TTC549 (cell line): ENCODE data around the gene KIF21A.
"Not testable (repeated sequence)": the region's sequence is repeated elsewhere in the genome, so short reads cannot be mapped to it uniquely, and the experiment has no call there.

Experiments
- FAIRE-seq: peaks from 2 replicates; lab custom pipeline; 2012; peaks lifted over from hg19 to GRCh38; lab: Jason Lieb, UNC

The KIF21A gene

GRCh38 chr12:39344926-39345325 is 98.0 kb downstream of the KIF21A start:
- FAIRE-seq, result no peak

DNA sequence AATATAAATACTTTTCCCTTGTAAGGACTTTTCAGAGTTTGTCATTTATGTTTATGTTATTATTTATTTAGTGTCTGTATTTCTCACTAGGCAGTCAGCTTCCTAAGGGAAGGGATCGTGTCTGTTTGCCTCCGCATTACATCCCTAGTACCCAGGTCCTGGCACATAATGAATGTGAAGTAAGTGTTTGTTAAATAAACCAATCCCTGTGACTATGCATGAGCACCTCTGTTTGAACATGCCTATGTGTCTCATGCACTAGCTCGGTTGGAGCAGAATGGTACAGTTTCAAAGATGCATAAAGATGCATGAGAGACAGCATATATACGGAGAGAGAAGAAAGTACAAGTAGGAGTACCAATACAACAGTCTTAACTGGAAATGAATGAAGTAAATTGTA is 99.3 kb downstream of the KIF21A start:
- no peak for FAIRE-seq

DNA sequence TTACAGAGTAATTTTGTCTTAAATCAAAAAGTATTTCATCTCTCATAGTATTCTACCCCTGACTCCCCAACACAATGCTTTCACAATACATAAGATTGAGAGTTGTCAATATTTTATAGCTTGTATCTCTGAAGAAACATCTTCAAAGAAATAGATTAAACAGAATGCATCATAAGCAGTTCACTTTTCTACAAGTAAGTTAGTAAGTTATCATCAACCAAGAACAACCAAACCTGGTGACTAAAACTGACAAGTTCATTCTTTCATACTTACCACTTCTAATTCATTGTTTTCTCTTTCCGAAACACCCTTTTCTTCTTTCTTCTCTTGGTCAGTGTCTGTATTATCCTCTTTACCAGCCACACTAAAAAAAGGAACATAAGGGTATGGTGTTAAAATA is 101.2 kb downstream of the KIF21A start:
- FAIRE-seq, result no peak

DNA sequence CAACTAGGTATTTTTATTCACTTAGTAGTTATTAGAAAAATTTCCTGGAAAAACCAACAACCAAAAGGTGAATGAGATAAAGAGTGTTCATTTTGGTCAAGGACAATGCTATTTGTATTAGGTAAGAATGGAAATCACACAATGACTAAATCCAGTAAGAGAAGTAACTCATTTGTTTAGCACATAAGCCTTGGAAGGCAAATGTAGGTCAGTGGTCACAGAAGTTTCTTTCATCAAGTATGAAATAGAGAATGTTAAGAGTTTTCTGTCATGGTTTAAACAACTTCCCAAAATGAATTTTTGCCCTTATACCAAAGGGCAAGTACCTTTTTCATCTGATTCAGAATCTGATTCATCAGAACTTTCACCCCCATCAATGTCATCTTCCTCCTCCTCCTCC is 101.7 kb downstream of the KIF21A start:
- no peak for FAIRE-seq

GRCh38 chr12:39332661-39333175 is 110.2 kb downstream of the KIF21A start:
- FAIRE-seq, result no peak

DNA sequence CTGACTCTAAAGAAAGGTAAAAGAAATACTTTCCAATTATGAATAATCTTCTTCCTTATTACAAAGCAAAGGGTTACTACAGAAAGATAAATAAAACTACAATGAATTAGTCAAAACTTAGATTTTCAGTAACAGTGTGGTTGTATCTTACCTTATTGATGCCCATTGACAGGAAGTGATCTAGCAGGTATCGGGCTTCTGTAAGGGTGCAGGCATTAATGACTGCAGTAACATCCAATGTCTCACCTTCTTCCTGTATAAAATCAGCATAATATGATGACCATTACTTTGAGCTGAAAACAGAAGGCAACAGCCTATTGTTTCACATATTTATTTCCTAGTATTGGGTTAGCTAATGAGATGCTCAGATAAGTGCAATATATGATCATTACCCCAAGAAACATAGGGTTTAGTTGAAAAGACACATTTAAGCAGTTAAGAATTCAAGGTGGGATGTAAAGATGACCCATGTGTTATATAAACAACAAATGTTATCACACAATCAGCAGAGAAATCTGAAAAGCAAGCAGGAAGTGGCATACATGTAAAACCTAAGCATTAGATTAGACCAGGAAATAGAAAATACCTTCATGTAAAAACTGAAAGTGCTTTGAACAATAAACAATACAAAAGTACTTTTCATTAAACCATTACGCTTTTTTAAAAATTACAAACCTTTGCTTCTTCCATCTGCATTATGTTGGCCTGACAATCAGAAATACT is 111.2 kb downstream of the KIF21A start:
- FAIRE-seq, result no peak

DNA sequence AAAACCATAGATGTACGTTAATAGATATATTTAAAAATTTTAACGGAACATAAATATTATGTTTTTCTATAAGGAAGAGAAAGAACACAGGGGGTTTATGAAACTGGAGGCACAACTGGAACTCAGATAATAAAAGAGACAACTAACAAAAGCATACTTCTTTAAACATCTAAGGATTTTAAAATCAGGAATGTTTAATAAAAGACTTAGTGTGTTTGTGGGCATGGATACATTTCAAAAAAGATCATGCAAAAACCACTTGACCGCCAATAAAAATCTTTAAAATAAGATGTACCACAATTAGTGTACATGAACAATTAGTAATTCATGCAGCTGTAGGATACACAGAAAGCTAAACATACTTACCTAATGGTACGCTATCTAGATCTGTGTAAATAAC is 113.0 kb downstream of the KIF21A start:
- FAIRE-seq, result no peak

- FAIRE-seq, result no peak
Observed at GRCh38 chr12:39329018-39329417, 113.9 kb downstream of the KIF21A start.

DNA sequence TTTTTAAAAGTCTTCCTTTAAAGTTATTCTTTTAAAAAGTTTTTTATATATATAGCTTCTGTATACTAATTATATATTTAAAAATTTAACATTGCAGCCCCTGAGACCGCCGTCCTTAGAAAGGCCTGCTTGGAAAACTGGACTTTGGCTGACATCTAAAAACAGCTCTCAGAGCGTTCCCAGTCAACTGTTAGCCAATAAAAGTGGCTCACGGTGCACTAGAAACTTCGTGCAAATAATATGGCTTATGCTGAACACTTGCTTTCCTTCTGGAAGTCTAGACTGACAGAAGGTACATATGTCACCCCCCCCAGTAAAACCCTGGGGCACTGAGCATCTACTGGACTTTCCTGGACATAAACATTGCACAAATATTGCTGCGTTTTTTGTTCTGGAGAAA is 115.0 kb downstream of the KIF21A start:
- no peak for FAIRE-seq

DNA sequence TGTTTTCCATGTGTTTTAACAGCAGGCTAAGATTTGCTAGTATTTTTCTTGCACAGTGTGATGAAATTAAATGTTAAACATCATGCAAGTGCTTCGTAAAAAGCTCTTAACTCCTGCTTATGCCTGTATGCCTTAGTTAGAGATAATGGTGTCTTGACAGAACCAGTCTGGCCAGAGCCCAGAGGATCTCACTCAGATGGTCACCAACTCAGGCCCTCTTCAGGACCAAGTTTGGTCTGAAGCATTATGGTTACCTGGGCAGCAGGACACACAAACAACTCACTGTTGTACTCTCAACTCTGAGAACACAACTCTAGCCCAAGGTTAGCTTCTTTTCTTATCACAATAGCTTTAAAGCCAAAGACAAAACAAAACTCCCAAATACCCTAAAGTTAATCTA is 115.4 kb downstream of the KIF21A start:
- no peak for FAIRE-seq

- no peak for FAIRE-seq
Observed at GRCh38 chr12:39319180-39319579, 123.7 kb downstream of the KIF21A start.

- no peak for FAIRE-seq
Observed at GRCh38 chr12:39314547-39314946, 128.4 kb downstream of the KIF21A start.

GRCh38 chr12:39309516-39309915 is 133.4 kb downstream of the KIF21A start:
- no peak for FAIRE-seq

DNA sequence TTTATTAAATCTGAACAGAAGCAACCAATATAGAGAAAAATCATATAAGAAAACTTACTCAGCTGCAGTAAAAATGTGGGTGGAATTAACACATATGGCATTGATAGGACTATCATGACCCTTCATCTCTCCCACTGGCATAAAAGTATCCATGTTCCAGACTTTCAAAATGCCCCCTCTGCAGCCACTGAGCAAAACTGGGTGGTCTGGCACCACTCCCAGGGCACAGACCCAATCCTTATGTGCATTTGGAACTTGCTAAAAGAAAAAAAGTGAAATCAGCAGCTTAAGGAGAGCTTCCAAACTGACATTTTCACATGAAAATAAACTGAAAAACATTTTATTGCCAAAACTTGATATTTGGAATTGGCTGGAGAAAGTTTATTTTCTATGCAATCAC is 141.5 kb downstream of the KIF21A start:
- FAIRE-seq, result no peak

GRCh38 chr12:39300799-39301198 is 142.1 kb downstream of the KIF21A start:
- FAIRE-seq, result no peak

- FAIRE-seq, result no peak
Observed at GRCh38 chr12:39297891-39298290, 145.0 kb downstream of the KIF21A start.

- FAIRE-seq, result no peak
Observed at GRCh38 chr12:39296496-39296895, 146.4 kb downstream of the KIF21A start.

DNA sequence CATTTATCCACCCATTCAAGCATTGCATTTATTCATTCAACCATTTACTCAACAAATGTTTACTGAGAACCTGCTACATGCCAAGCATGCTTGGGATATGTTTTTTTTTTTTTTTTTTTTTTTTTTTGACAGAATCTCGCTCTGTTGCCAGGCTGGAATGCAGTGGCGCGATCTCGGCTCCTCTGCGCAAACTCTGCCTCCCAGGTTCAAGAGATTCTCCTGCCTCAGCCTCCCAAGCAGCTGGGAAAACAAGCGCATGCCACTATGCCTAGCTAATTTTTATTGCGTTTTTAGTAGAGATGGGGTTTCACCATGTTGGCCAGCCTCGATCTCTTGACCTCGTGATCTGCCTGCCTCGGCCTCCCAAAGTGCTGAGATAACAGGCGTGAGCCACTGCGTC is 147.3 kb downstream of the KIF21A start:
- not testable (repeated sequence) for FAIRE-seq

GRCh38 chr12:39294715-39295114 is 148.2 kb downstream of the KIF21A start:
- FAIRE-seq, result no peak

DNA sequence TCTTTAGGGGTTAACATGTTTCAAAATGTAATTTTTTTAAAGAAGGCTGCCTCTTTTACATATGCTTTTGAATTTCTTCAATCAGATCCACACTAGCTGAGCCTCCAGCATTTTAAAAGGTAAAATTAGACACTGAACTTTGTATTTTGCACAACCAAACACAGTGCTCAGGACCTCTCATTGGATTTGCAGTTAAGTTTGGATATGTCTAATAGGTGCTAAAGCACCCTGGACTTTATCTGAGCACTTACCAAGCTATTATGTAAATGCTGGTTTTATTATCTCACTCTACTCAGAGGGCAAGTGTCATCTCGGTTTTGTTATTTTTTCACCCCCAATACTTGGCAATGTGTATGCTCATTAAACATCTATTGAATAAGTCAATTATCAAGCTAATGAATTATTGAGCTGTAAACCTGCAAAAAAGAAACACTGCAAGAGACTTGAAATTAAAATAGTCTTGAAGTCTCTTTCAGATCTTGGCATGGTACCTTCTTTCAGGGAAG is 150.7 kb downstream of the KIF21A start:
- FAIRE-seq, result no peak

DNA sequence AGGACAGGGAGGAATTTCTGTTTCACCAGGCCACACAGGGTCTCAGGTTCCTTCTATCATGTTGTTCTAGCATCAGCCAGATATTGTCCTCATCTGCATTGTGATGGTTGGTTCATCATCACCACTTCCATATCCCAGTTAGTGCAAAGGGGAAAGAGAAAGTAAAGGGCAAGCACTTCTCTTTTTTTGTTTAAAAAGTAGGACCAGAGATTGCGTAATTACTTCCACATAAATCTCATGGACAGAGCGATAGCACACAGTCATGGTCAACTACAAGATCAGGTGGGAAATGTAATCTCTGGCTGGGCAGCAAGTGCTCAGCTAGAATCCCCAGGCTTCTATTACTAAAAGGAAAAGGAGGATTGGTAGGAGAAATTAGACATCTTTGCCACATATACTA is 155.1 kb downstream of the KIF21A start:
- FAIRE-seq, result no peak

DNA sequence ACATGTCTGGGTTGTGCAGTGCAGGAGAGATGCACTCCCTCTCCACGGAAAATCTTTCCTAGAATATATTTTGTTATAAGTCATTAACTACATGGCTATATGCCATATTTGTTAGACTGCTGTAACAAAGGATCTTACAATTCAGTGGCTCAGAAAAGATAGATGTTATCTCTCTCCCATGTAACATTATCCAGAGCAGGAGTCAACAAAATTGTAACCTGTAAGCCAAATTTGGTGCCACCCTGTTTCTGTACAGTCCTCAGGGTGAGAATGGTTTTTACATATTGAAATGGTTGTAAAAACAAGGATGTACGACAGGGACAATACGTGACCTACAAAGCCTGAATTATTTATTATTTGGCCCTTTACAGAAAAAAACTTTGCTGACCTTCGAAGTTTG is 155.5 kb downstream of the KIF21A start:
- no peak for FAIRE-seq

DNA sequence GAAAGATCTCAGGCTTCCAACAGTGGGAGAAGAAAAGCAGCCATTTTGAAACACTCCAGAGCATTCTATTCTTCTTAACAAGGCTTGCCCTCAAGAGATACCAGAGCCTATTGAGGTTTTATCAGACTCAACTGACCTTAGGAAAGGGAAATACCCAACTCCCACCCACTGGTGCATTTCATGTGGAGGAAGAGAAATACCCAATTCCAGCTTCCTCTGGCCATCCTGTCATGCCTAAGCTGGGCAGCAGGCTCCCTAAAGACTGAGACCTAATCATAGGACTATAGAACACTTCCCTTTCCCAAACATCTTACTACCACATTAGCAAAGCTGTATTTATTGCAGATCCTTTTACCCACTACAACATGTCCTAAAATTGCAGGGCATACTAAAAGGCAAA is 164.5 kb downstream of the KIF21A start:
- FAIRE-seq, result no peak

- FAIRE-seq, result no peak
Observed at GRCh38 chr12:39277416-39277815, 165.5 kb downstream of the KIF21A start.
